SK-N-MC (cell line): ENCODE data around the gene CSKMT.
"Not testable (repeated sequence)": the region's sequence is repeated elsewhere in the genome, so short reads cannot be mapped to it uniquely, and the experiment has no call there.

Source experiments
- DNase-seq: peaks from one replicate; pipeline ENCODE4 v3.0.0-alpha.2; 2011; ENCODE audit warnings: low read depth, low spot score
- H3K27ac ChIP-seq: fragments of 200-600 bp; sonication (generic); 2 replicates; pipeline ENCODE4 v1.5.1; 2016; ENCODE audit warnings: mixed run types
- H3K36me3 ChIP-seq: fragments of 200-600 bp; sonication (generic); 2 replicates; pipeline ENCODE4 v1.6.1; 2017; ENCODE audit warnings: antibody characterized with exemption, low read length, mixed read lengths; ENCODE audit not compliant: insufficient read depth
- H3K4me3 ChIP-seq: fragments of 200-600 bp; sonication (generic); 2 replicates; pipeline ENCODE4 v1.5.1; 2016
- H3K9ac ChIP-seq: fragments of 200-600 bp; sonication (generic); 2 replicates; pipeline ENCODE4 v1.8.0; 2017; ENCODE audit warnings: mixed run types, mixed read lengths; ENCODE audit not compliant: insufficient read length
- H3K9me3 ChIP-seq: fragments of 200-600 bp; sonication (generic); 2 replicates; pipeline ENCODE4 v1.6.1; 2017; ENCODE audit warnings: low read depth, mild to moderate bottlenecking, antibody characterized with exemption, low read length, moderate library complexity, mixed read lengths
- EZH2 ChIP-seq: fragments of 200-600 bp; sonication (generic); IDR thresholded peaks from one replicate; pipeline ENCODE4 v1.6.1; 2017; ENCODE audit warnings: antibody characterized with exemption
- FOXP2 ChIP-seq: optimal IDR thresholded peaks from 2 replicates; pipeline ENCODE3; 2011; ENCODE audit warnings: mild to moderate bottlenecking, moderate library complexity; ENCODE audit not compliant: insufficient read depth; ENCODE audit errors: extremely low read length, control extremely low read depth
- POLR2AphosphoS5 ChIP-seq: IDR thresholded peaks from 2 replicates; pipeline ENCODE4 v1.6.1; 2012; ENCODE audit warnings: mild to moderate bottlenecking, low read depth, low read length, borderline replicate concordance

CSKMT gene

DNA sequence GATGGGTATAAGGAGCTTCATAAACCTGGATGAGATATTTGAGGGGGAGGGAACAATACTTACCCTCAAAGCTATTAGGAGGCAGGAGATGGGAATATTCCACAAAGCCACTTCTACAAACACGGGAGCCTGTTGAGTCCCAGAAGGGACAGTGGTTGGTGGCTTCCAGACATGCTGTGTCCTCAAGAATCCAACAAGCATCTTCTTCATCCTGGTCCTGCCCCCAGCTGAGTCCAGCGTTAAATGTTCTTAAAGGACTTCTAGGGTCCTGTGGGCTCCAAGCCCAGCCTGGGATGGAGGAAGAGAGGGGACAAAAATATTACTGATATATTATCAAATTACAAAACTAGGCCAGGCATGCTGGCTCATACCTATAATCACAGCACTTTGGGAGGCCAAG lies 2.3 kb downstream of the CSKMT start:
- no peak overlapping the region for H3K9ac ChIP-seq
- peak; percentile 46; the same call in 1 of the 2 replicates for TF ChIP-seq POLR2AphosphoS5
- no peak for TF ChIP-seq FOXP2
- no peak for TF ChIP-seq EZH2
- H3K4me3 ChIP-seq: peak overlapping the region; percentile 92; the same call in 1 of the 2 replicates
- DNase-seq: no peak
- H3K27ac ChIP-seq: peak overlapping the region; percentile 58
- H3K9me3 ChIP-seq: no peaks in the 10 kb centered on the region
- peaks cover 21% of the 10 kb centered on the region for H3K36me3 ChIP-seq

GRCh38 chr11:62669420-62670161 lies 4.5 kb downstream of the CSKMT start:
- DNase-seq: no peak
- peak overlapping the region; percentile 83 for H3K27ac ChIP-seq
- H3K4me3 ChIP-seq: no peak overlapping the region
- no peak overlapping the region for H3K9ac ChIP-seq
- no peaks in the 10 kb centered on the region for H3K9me3 ChIP-seq
- peaks cover 28% of the 10 kb centered on the region for H3K36me3 ChIP-seq
- TF ChIP-seq EZH2: no peak
- no peak for TF ChIP-seq FOXP2
- TF ChIP-seq POLR2AphosphoS5: no peak

DNA sequence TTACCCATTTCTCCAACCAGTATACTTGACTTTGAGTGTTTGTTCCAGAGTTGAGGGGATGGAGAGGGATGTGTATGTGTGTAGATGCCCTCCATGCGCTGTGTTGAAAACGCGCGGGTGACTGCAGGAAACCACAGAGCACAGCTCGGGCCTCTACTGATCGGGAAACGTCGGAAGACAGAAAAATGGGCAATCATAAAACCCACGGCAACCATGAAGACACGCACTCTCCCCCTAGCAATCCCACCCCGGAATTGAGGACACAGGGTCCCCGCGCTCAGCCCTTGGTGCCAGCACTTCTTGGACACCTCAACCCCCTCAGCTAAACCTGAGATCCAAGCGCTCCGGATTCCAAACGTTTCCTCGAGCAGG lies 6.1 kb downstream of the CSKMT start:
- H3K27ac ChIP-seq: peak overlapping the region; percentile 87
- H3K9ac ChIP-seq: peak overlapping the region; percentile 95
- no peak for TF ChIP-seq POLR2AphosphoS5
- TF ChIP-seq EZH2: no peak
- no peak for TF ChIP-seq FOXP2
- H3K36me3 ChIP-seq: peaks cover 29% of the 10 kb centered on the region
- DNase-seq: no peak
- peak overlapping the region; percentile 91 for H3K4me3 ChIP-seq
- no peaks in the 10 kb centered on the region for H3K9me3 ChIP-seq

GRCh38 chr11:62671608-62672389 lies 6.7 kb downstream of the CSKMT start, which contains the start of the genes LBHD1 and UQCC3:
Gene LBHD1, minus strand, starts transcription at chr11:62672267. Its CDS starts 2,236 bp downstream, at chr11:62670031.
Gene UQCC3, plus strand, starts transcription at chr11:62671673. Its CDS starts 73 bp downstream, at chr11:62671746.
- H3K4me3 ChIP-seq: peak within 1 kb of the TSS; percentile 91
- peak within 1 kb of the TSS; percentile 95 for H3K9ac ChIP-seq
- H3K36me3 ChIP-seq: peaks cover 29% of the 10 kb centered on the region
- H3K9me3 ChIP-seq: no peaks in the 10 kb centered on the region
- peak; percentile 62 for DNase-seq
- TF ChIP-seq EZH2 (no peak), POLR2AphosphoS5 (peak; percentile 92)
- peak within 1 kb of the TSS; percentile 87 for H3K27ac ChIP-seq

GRCh38 chr11:62673196-62673525 lies 8.0 kb downstream of the CSKMT start:
- peaks cover 28% of the 10 kb centered on the region for H3K36me3 ChIP-seq
- H3K27ac ChIP-seq: peak overlapping the region; percentile 14; the same call in 1 of the 2 replicates
- no peak for TF ChIP-seq POLR2AphosphoS5
- TF ChIP-seq EZH2: no peak
- no peak for TF ChIP-seq FOXP2
- peak overlapping the region; percentile 45 for H3K9ac ChIP-seq
- DNase-seq: no peak
- no peaks in the 10 kb centered on the region for H3K9me3 ChIP-seq
- H3K4me3 ChIP-seq: no peak overlapping the region

DNA sequence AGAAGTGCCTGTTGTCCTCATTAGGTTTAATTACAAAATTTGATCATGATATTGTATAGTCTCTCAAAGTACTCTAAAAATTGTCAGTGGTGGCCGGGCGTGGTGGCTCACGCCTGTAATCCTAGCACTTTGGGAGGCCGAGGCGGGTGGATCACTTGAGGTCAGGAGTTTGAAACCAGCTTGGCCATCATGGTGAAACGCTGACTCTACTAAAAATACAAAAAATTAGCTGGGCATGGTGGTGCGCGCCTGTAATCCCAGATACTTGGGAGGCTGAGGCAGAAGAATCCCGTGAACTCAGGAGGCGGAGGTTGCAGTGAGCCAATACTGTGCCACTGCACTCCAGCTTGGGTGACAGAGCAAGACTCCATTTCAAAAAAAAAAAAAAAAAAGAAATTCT lies 10.3 kb downstream of the CSKMT start:
- not testable (repeated sequence) for DNase-seq, H3K27ac ChIP-seq

GRCh38 chr11:62676698-62677097 lies 11.6 kb downstream of the CSKMT start:
- Histone ChIP-seq H3K27ac (no peak overlapping the region), H3K4me3 (no peak overlapping the region), H3K36me3 (peaks cover 29% of the 10 kb centered on the region), H3K9ac (no peak overlapping the region), H3K9me3 (no peaks in the 10 kb centered on the region)
- TF ChIP-seq EZH2 (no peak), POLR2AphosphoS5 (no peak), FOXP2 (no peak)
- no peak for DNase-seq

More for the DNA sequence above, 10.3 kb downstream of the CSKMT start:
- not testable (repeated sequence) for H3K4me3 ChIP-seq, H3K9me3 ChIP-seq, H3K9ac ChIP-seq
- H3K36me3 ChIP-seq: peaks cover 29% of the 10 kb centered on the region

- Histone ChIP-seq H3K9ac (no peak overlapping the region), H3K36me3 (peaks cover 29% of the 10 kb centered on the region), H3K4me3 (no peak overlapping the region), H3K9me3 (no peaks in the 10 kb centered on the region), H3K27ac (no peak overlapping the region)
- TF ChIP-seq FOXP2 (no peak), POLR2AphosphoS5 (no peak)
- DNase-seq: no peak
These were observed 12.0 kb downstream of the CSKMT start for GRCh38 chr11:62677156-62677555.
